T-helper 22 cell (primary cell): Measurements from ENCODE around the gene VAV1.
"Not testable (repeated sequence)": the region's sequence is repeated elsewhere in the genome, so short reads cannot be mapped to it uniquely, and the experiment has no call there.

Experiments used
- DNase-seq: peaks from one replicate; pipeline ENCODE4 v3.0.0-alpha.2; 2020; ENCODE audit warnings: low read depth

The VAV1 gene

GRCh38 chr19:6819323-6819722, 46.8 kb downstream of the VAV1 start:
- DNase-seq = no peak

- DNase-seq = no peak
Observed at GRCh38 chr19:6820237-6820636, 47.7 kb downstream of the VAV1 start.

GRCh38 chr19:6821639-6822310, 49.3 kb downstream of the VAV1 start:
- no peak for DNase-seq

GRCh38 chr19:6822311-6822670, 49.8 kb downstream of the VAV1 start:
- DNase-seq = no peak

- no peak for DNase-seq
Observed at GRCh38 chr19:6825076-6825774, 52.7 kb downstream of the VAV1 start.

- no peak for DNase-seq
Observed at GRCh38 chr19:6826281-6826920, 53.9 kb downstream of the VAV1 start.

GRCh38 chr19:6828306-6828697, 55.8 kb downstream of the VAV1 start:
- DNase-seq = no peak

- no peak for DNase-seq
Observed at GRCh38 chr19:6828698-6829633, 56.5 kb downstream of the VAV1 start.

GRCh38 chr19:6829829-6830228, 57.3 kb downstream of the VAV1 start:
- DNase-seq = not testable (repeated sequence)

- not testable (repeated sequence) for DNase-seq
Observed at GRCh38 chr19:6831084-6831483, 58.6 kb downstream of the VAV1 start.

GRCh38 chr19:6832412-6832811, 59.9 kb downstream of the VAV1 start:
- no peak for DNase-seq

- no peak for DNase-seq
Observed at GRCh38 chr19:6833166-6833790, 60.8 kb downstream of the VAV1 start.

- DNase-seq = no peak
Observed at GRCh38 chr19:6834433-6834832, 61.9 kb downstream of the VAV1 start.

- no peak for DNase-seq
Observed at GRCh38 chr19:6835501-6835900, 63.0 kb downstream of the VAV1 start.

GRCh38 chr19:6837525-6837924, 65.0 kb downstream of the VAV1 start:
- no peak for DNase-seq

- DNase-seq = no peak
Observed at GRCh38 chr19:6838062-6838655, 65.7 kb downstream of the VAV1 start.

- no peak for DNase-seq
Observed at GRCh38 chr19:6842871-6843607, 70.5 kb downstream of the VAV1 start.

- DNase-seq = no peak
Observed at GRCh38 chr19:6847828-6848200, 75.3 kb downstream of the VAV1 start.

- no peak for DNase-seq
Observed at GRCh38 chr19:6848986-6849385, 76.5 kb downstream of the VAV1 start.

- no peak for DNase-seq
Observed at GRCh38 chr19:6849876-6850275, 77.4 kb downstream of the VAV1 start.

- DNase-seq = no peak
Observed at GRCh38 chr19:6851359-6851758, 78.9 kb downstream of the VAV1 start.
